Endothelial cell of umbilical vein (primary cell): ENCODE data around the gene TEAD4. TPM values are rescaled to one million over a fixed set of nuclear protein-coding genes. Genes with fewer than 3 reads are reported as not detected.

Experiments used
- BruUV-seq: library from RNA; stranded (reverse); fragments of 400-500 nt; replicated peaks from 2 replicates; lab custom pipeline; 2021; lab: Mats Ljungman, UMichigan
- CTCF ChIA-PET: fragments of 300-600, 350-600 bp; sonication (Branson Sonifier 250); formaldehyde crosslinking; loops from one replicate; lab custom pipeline; 2021; ENCODE audit warnings: antibody characterized with exemption, inconsistent platforms; lab: Charles Lee
- POLR2A ChIA-PET: fragments of 300-600, 350-600 bp; sonication (Branson Sonifier 250); formaldehyde crosslinking; loops from one replicate; lab custom pipeline; 2021; ENCODE audit warnings: antibody characterized with exemption, inconsistent platforms; lab: Charles Lee
- DNase-seq: peaks from one replicate; pipeline ENCODE4 v3.0.0-alpha.2; 2011; ENCODE audit warnings: low read depth, low spot score
- FAIRE-seq: peaks from 2 replicates; lab custom pipeline; 2011; peaks lifted over from hg19 to GRCh38; lab: Jason Lieb, UNC
- H2AFZ ChIP-seq: 2 replicates; pipeline ENCODE4 v1.6.0; 2012; ENCODE audit warnings: low read depth, low read length, control low read depth, inconsistent platforms
- H3K27ac ChIP-seq: 2 replicates; pipeline ENCODE4 v1.5.1; 2011; ENCODE audit warnings: low read depth, mild to moderate bottlenecking, control low read depth, low read length, moderate library complexity; ENCODE audit not compliant: insufficient read depth
- H3K27me3 ChIP-seq, 2 experiments: 2 replicates each; pipeline versions ENCODE4 v1.6.0 to v1.6.1; 2011; ENCODE audit warnings: low read length in 2 of 2, mixed read lengths in 1 of 2; ENCODE audit not compliant: control insufficient read depth in 2 of 2, insufficient read depth in 2 of 2
- H3K36me3 ChIP-seq, 2 experiments: 2 replicates in 1 of 2; 3 replicates in 1 of 2; pipeline ENCODE4 v1.5.1; 2011; ENCODE audit warnings: low read length in 2 of 2, mild to moderate bottlenecking in 1 of 2, moderate library complexity in 1 of 2; ENCODE audit not compliant: control insufficient read depth in 2 of 2, insufficient read depth in 2 of 2; ENCODE audit errors: extremely low read depth in 1 of 2
- H3K4me1 ChIP-seq: 3 replicates; pipeline ENCODE4 v1.5.1; 2011; ENCODE audit warnings: mild to moderate bottlenecking, low read length; ENCODE audit not compliant: control insufficient read depth, insufficient read depth; ENCODE audit errors: extremely low read depth
- H3K4me2 ChIP-seq: 2 replicates; pipeline ENCODE4 v1.6.1; 2011; ENCODE audit warnings: low read length, control low read depth, mixed read lengths; ENCODE audit not compliant: insufficient read depth
- H3K4me3 ChIP-seq, 3 experiments: fragments of 200-600 bp in 1 of 3; sonication (generic), shearing (Covaris generic) in 1 of 3; replicated peaks in 1 of 3; 2 replicates each; pipeline ENCODE4 v1.5.1; 2011 to 2016; ENCODE audit warnings: control low read depth in 3 of 3, low read length in 3 of 3, mild to moderate bottlenecking in 2 of 3, inconsistent platforms in 1 of 3, low read depth in 1 of 3, moderate library complexity in 1 of 3; ENCODE audit not compliant: insufficient read depth in 1 of 3
- H3K79me2 ChIP-seq: 2 replicates; pipeline ENCODE4 v1.6.0; 2012; ENCODE audit warnings: low read length, inconsistent platforms; ENCODE audit not compliant: control insufficient read depth, insufficient read depth
- H3K9ac ChIP-seq: replicated peaks from 2 replicates; pipeline ENCODE3; 2011; ENCODE audit warnings: low read length, control low read depth; ENCODE audit not compliant: insufficient read depth; ENCODE audit errors: extremely low read depth
- H3K9me1 ChIP-seq: replicated peaks from 3 replicates; pipeline ENCODE4 v1.6.0; 2011; ENCODE audit warnings: mild to moderate bottlenecking, low read length; ENCODE audit not compliant: control insufficient read depth, insufficient read depth; ENCODE audit errors: extremely low read depth
- H3K9me3 ChIP-seq: replicated peaks from 2 replicates; pipeline ENCODE4 v1.5.1; 2012; ENCODE audit warnings: low read length, inconsistent platforms; ENCODE audit not compliant: control insufficient read depth, insufficient read depth
- H4K20me1 ChIP-seq: replicated peaks from 2 replicates; pipeline ENCODE3; 2011; ENCODE audit warnings: mild to moderate bottlenecking, low read length; ENCODE audit not compliant: control insufficient read depth, insufficient read depth; ENCODE audit errors: extremely low read depth
- EZH2 ChIP-seq: IDR thresholded peaks from 2 replicates; pipeline ENCODE4 v1.6.1; 2012; ENCODE audit warnings: borderline replicate concordance, low read depth, mild to moderate bottlenecking, moderate library complexity, low read length, inconsistent platforms; ENCODE audit not compliant: severe bottlenecking
- FOS ChIP-seq: IDR thresholded peaks from 2 replicates; pipeline ENCODE4 v1.6.1; 2011; ENCODE audit warnings: mild to moderate bottlenecking, low read length, moderate library complexity, borderline replicate concordance; ENCODE audit not compliant: insufficient read depth
- GATA2 ChIP-seq: IDR thresholded peaks from 2 replicates; pipeline ENCODE4 v1.7.0; 2011; ENCODE audit warnings: low read depth, mild to moderate bottlenecking, moderate library complexity, mixed read lengths, low read length; ENCODE audit not compliant: insufficient read length, insufficient read depth
- JUN ChIP-seq: IDR thresholded peaks from 2 replicates; pipeline ENCODE4 v1.6.1; 2011; ENCODE audit warnings: borderline replicate concordance, low read depth; ENCODE audit not compliant: insufficient read length, insufficient read depth
- MYC ChIP-seq: IDR thresholded peaks from one replicate; pipeline ENCODE4 v1.6.1; 2011; ENCODE audit warnings: mild to moderate bottlenecking, low read depth, low read length
- POLR2A ChIP-seq: IDR thresholded peaks from 2 replicates; pipeline ENCODE4 v1.6.1; 2012; ENCODE audit warnings: low read depth, mild to moderate bottlenecking, control low read depth, low read length
- POLR2AphosphoS5 ChIP-seq: IDR thresholded peaks from 2 replicates; pipeline ENCODE4 v1.6.1; 2012; ENCODE audit warnings: low read depth, mild to moderate bottlenecking, control low read depth, low read length, moderate library complexity; ENCODE audit not compliant: insufficient read depth
- dilution Hi-C: fragments of 300-500 bp; cut with MboI; formaldehyde crosslinking; loops from one replicate; pipeline ENCODE4 v1.15.0; 2019; ENCODE audit warnings: low sequenced_read_pairs; ENCODE audit not compliant: extremely low pct_ligation_motif_present
- intact Hi-C: fragments of 100-400 bp; cut with micrococcal nuclease; formaldehyde crosslinking; loops from one replicate; pipeline ENCODE4 v1.10.0; 2022
- polyA plus RNA-seq, 4 experiments: library from polyadenylated mRNA; depleted of rRNA in 3 of 4; stranded (reverse) in 3 of 4; unstranded in 1 of 4; fragments of >200 nt; gene quantifications; 2 replicates each; pipeline versions ENCODE4 v1.2.1 to v1.2.3, GENCODE V29; 2011 to 2012; ENCODE audit warnings: missing spikeins in 1 of 4
- total RNA-seq: library from RNA; stranded (reverse); gene quantifications from 2 replicates; pipeline ENCODE4 v1.2.3, GENCODE V29; 2021
- TF ChIP-seq, protein P1 (sequence below): IDR thresholded peaks from 2 replicates; pipeline ENCODE4 v1.6.1; 2011; ENCODE audit not compliant: insufficient read depth, insufficient read length
- TF ChIP-seq, protein P2 (sequence below), 2 donors: IDR thresholded peaks; 1 replicate in 1 of 2; 2 replicates in 1 of 2; pipeline ENCODE4 v1.5.1; 2011; ENCODE audit warnings: low read length in 2 of 2, mild to moderate bottlenecking in 2 of 2, moderate library complexity in 2 of 2, control low read depth in 1 of 2, inconsistent platforms in 1 of 2, low read depth in 1 of 2; ENCODE audit not compliant: insufficient read depth in 1 of 2; ENCODE audit errors: extremely low read depth in 1 of 2

The TEAD4 gene
- total and polyA plus RNA-seq, 2 donors (not counting 3 experiments of a cell fraction or from before 2014, with no cell fraction given): 34.4 to 46.0 TPM

- FAIRE-seq (no peak), DNase-seq (no peak)
- no peak overlapping the region for H3K4me3 ChIP-seq
- CTCF ChIA-PET: interaction anchor here (0.7 kb wide), 1 partner anchor 18 kb away, joined by 3 read pairs; no protein-coding TSS in a partner anchor
- H3K27me3 ChIP-seq: no peaks in the 10 kb centered on the region
- no peaks in the 10 kb centered on the region for H3K4me1 ChIP-seq
- POLR2A ChIA-PET: interaction anchor here (0.5 to 0.6 kb wide), 2 partner anchors 25 to 27 kb away, joined by 4 to 5 read pairs; no protein-coding TSS in a partner anchor
- no peak overlapping the region for H3K9ac ChIP-seq
- no TSS peak for BruUV-seq
- dilution Hi-C loops (no loop called here), intact Hi-C loops (no loop called here)
- no peak overlapping the region for H2AFZ ChIP-seq
- H3K79me2 ChIP-seq: no peaks in the 10 kb centered on the region
- H3K9me1 ChIP-seq: no peaks in the 10 kb centered on the region
- H3K27ac ChIP-seq: no peak overlapping the region
- H3K36me3 ChIP-seq: peaks cover 0 to 6% of the 10 kb centered on the region in 2 experiments
- TF ChIP-seq GATA2 (no peak), EZH2 (no peak), JUN (no peak), POLR2A (no peak), POLR2AphosphoS5 (no peak), FOS (no peak), MYC (no peak)
- TF ChIP-seq, protein P1, sequence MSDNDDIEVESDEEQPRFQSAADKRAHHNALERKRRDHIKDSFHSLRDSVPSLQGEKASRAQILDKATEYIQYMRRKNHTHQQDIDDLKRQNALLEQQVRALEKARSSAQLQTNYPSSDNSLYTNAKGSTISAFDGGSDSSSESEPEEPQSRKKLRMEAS: no peak
- TF ChIP-seq, protein P2, sequence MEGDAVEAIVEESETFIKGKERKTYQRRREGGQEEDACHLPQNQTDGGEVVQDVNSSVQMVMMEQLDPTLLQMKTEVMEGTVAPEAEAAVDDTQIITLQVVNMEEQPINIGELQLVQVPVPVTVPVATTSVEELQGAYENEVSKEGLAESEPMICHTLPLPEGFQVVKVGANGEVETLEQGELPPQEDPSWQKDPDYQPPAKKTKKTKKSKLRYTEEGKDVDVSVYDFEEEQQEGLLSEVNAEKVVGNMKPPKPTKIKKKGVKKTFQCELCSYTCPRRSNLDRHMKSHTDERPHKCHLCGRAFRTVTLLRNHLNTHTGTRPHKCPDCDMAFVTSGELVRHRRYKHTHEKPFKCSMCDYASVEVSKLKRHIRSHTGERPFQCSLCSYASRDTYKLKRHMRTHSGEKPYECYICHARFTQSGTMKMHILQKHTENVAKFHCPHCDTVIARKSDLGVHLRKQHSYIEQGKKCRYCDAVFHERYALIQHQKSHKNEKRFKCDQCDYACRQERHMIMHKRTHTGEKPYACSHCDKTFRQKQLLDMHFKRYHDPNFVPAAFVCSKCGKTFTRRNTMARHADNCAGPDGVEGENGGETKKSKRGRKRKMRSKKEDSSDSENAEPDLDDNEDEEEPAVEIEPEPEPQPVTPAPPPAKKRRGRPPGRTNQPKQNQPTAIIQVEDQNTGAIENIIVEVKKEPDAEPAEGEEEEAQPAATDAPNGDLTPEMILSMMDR (IDR thresholded peaks at IDR 0.05; ENCODE audit: extremely low read depth in 1 of 2, insufficient read depth in 1 of 2, low read depth in 1 of 2, low read length in 2 of 2): no peak
- H3K4me2 ChIP-seq: no peak overlapping the region
- H3K9me3 ChIP-seq: no peaks in the 10 kb centered on the region
- H4K20me1 ChIP-seq: no peaks in the 10 kb centered on the region
These were observed 47.0 kb upstream of the TEAD4 start for GRCh38 chr12:2912216-2912575.
